ENCODE data around the gene MAML2. TPM values are rescaled to one million over a fixed set of nuclear protein-coding genes. Genes with fewer than 3 reads are reported as not detected.

Gene MAML2
- total and polyA plus RNA-seq, 2 of the 8 experiments (the other 6 are each of a cell fraction or from before 2014, with no cell fraction given), result 3.8 to 6.6 TPM

- Histone ChIP-seq H2AK5ac (ENCODE audit: low read depth, low read length) (no peak overlapping the region), H3K9ac (replicated peaks in 1 of 4; ENCODE audit: extremely low read depth in 1 of 4, low read depth in 3 of 4, low read length in 3 of 4) (no peak overlapping the region), H4K5ac (ENCODE audit: insufficient read length, low read depth, low read length) (no peak overlapping the region), H3K4me3 (ENCODE audit: extremely low read depth in 1 of 4, insufficient read depth in 2 of 4, low read depth in 3 of 4, low read length in 4 of 4) (no peak overlapping the region), H3K4me2 (ENCODE audit: insufficient read depth in 1 of 2, low read depth in 2 of 2, low read length in 2 of 2) (no peak overlapping the region), H3K14ac (ENCODE audit: insufficient read length) (no peak overlapping the region), H2BK12ac (ENCODE audit: low read depth, low read length) (no peak overlapping the region), H3K4ac (replicated peaks; ENCODE audit: insufficient read length, low read depth, low read length) (no peak overlapping the region), H3K56ac (replicated peaks; ENCODE audit: insufficient read length, low read depth, low read length) (no peak overlapping the region), H2BK120ac (replicated peaks; ENCODE audit: low read depth, low read length) (no peak overlapping the region), H3K27ac (ENCODE audit: low read depth, low read length) (no peak overlapping the region), H3K27me3 (replicated peaks in 1 of 4; ENCODE audit: control insufficient read depth in 3 of 4, extremely low read depth in 1 of 4, insufficient read depth in 3 of 4, low read length in 3 of 4) (no peaks in the 10 kb centered on the region), H3K79me1 (ENCODE audit: low read depth, low read length) (no peaks in the 10 kb centered on the region; the same call in 1 of the 2 replicates), H4K8ac (ENCODE audit: extremely low read depth, insufficient read depth, low read length) (no peak overlapping the region), H3K4me1 (replicated peaks in 1 of 4; ENCODE audit: control insufficient read depth in 3 of 4, insufficient read depth in 4 of 4, low read length in 3 of 4) (peaks cover 0 to 12% (median 4%) of the 10 kb centered on the region in 4 experiments; a peak in 2 of 7 replicates), H3K36me3 (ENCODE audit: control insufficient read depth in 2 of 4, insufficient read depth in 4 of 4, low read length in 3 of 4) (no peaks in the 10 kb centered on the region), H3K79me2 (ENCODE audit: control insufficient read depth in 1 of 2, insufficient read depth in 2 of 2, low read length in 2 of 2) (no peaks in the 10 kb centered on the region), H3K23me2 (ENCODE audit: low read depth, low read length) (no peaks in the 10 kb centered on the region), H2BK15ac (ENCODE audit: low read length) (no peak overlapping the region; the same call in 1 of the 2 replicates), H3K18ac (ENCODE audit: extremely low read depth, low read length) (no peak overlapping the region), H4K91ac (replicated peaks; ENCODE audit: insufficient read length, low read length) (no peak overlapping the region), H2AFZ (ENCODE audit: low read length) (no peak overlapping the region), H3K9me3 (ENCODE audit: insufficient read depth in 2 of 2, low read depth in 1 of 2, low read length in 1 of 2) (no peaks in the 10 kb centered on the region), H3K23ac (ENCODE audit: insufficient read length) (no peak overlapping the region), H2BK5ac (ENCODE audit: low read depth, low read length) (no peak overlapping the region), H4K20me1 (replicated peaks in 1 of 2; ENCODE audit: control insufficient read depth in 1 of 2, insufficient read depth in 2 of 2, low read length in 2 of 2) (no peaks in the 10 kb centered on the region), H2BK20ac (ENCODE audit: low read length) (no peak overlapping the region)
- 83% methylated on average over 1 of the region's 1 CpG; no CpG with 5 or more reads in 1 of the 2 experiments for WGBS, 2 experiments (ENCODE audit: extremely low coverage in 1 of 2, insufficient coverage in 1 of 2, insufficient read length in 1 of 2, insufficient replicate concordance in 2 of 2, low coverage in 1 of 2, low lambda C conversion rate in 2 of 2, missing lambda C conversion rate in 1 of 2)
- FAIRE-seq (no peak), DNase-seq (ENCODE audit: low read depth in 1 of 2, low spot score in 2 of 2) (no peak)
- ChIA-PET POLR2A (ENCODE audit: partially characterized antibody) (no interaction called here), CTCF (ENCODE audit: partially characterized antibody) (interaction anchor here (0.7 to 0.9 kb wide), 3 partner anchors 28 to 39 kb away, joined by 3 read pairs; partner anchors contain the start of gene MAML2)
- TF ChIP-seq BCL11A (IDR thresholded peaks at IDR 0.05; ENCODE audit: low read depth in 2 of 2, low read length in 2 of 2), result no peak
- TF ChIP-seq MAFK (IDR thresholded peaks at IDR 0.05; ENCODE audit: low read depth, low read length), result no peak
- TF ChIP-seq SP4 (IDR thresholded peaks at IDR 0.05; ENCODE audit: low read length), result no peak
- TF ChIP-seq HDAC2 (IDR thresholded peaks at IDR 0.05; ENCODE audit: borderline replicate concordance in 1 of 2, low read depth in 2 of 2, low read length in 2 of 2), result no peak
- no peak for TF ChIP-seq CBX8 (IDR thresholded peaks at IDR 0.05; ENCODE audit: borderline replicate concordance, low read depth, low read length)
- no peak for TF ChIP-seq BRCA1 (IDR thresholded peaks at IDR 0.05; ENCODE audit: low read depth, low read length)
- no peak for TF ChIP-seq JUND (IDR thresholded peaks at IDR 0.05; ENCODE audit: low read length)
- no peak for TF ChIP-seq E2F6 (IDR thresholded peaks at IDR 0.05)
- TF ChIP-seq POLR2A (IDR thresholded peaks at IDR 0.05; ENCODE audit: control extremely low read depth in 1 of 2, low read depth in 2 of 2, low read length in 2 of 2), result no peak
- TF ChIP-seq ATF3 (IDR thresholded peaks at IDR 0.05; ENCODE audit: insufficient read depth, low read depth, low read length), result no peak
- no peak for TF ChIP-seq ZNF274 (IDR thresholded peaks at IDR 0.05; ENCODE audit: borderline replicate concordance, extremely low read depth, low read length)
- TF ChIP-seq GABPA (IDR thresholded peaks at IDR 0.05; ENCODE audit: borderline replicate concordance, insufficient read depth, low read length), result no peak
- TF ChIP-seq POU5F1 (IDR thresholded peaks at IDR 0.05; ENCODE audit: low read depth, low read length), result no peak
- no peak for TF ChIP-seq KDM4A (IDR thresholded peaks at IDR 0.05; ENCODE audit: low read depth, low read length, severe bottlenecking)
Observed at GRCh38 chr11:96315476-96315875, 27.5 kb downstream of the MAML2 start.
